Stimulated activated naive B cell treated with anti-CD40 and anti-IgM and Interleukin-4, amounts not matched to agents 10 μg/mL and 1 μg/mL and 100 μg/mL, for 72 hours (primary cell): Measurements from ENCODE around the gene WDTC1.

Experiments used
- ATAC-seq, 2 donors: fragments of 150-1000 bp; cut with Tn5 transposase; replicated peaks; 2 replicates each; pipeline ENCODE4 v1.10.0; 2021; ENCODE audit warnings: moderate library complexity in 1 of 2
- DNase-seq: peaks from one replicate; pipeline ENCODE4 v3.0.0; 2021
- H3K27ac Mint-ChIP-seq: one replicate; pipeline ENCODE4 v1.8.0; 2022; ENCODE audit warnings: mild to moderate bottlenecking, mixed read lengths
- H3K27me3 Mint-ChIP-seq, 2 donors: one replicate each; pipeline ENCODE4 v1.8.0; 2022; ENCODE audit warnings: mixed read lengths in 2 of 2
- H3K36me3 Mint-ChIP-seq, 2 donors: one replicate each; pipeline ENCODE4 v1.8.0; 2022; ENCODE audit warnings: mixed read lengths in 2 of 2, mild to moderate bottlenecking in 1 of 2
- H3K4me1 Mint-ChIP-seq, 2 donors: one replicate each; pipeline ENCODE4 v1.8.0; 2022; ENCODE audit warnings: mixed read lengths in 2 of 2, mild to moderate bottlenecking in 1 of 2
- H3K4me3 Mint-ChIP-seq, 2 donors: one replicate each; pipeline ENCODE4 v1.8.0; 2022; ENCODE audit warnings: mild to moderate bottlenecking in 2 of 2, mixed read lengths in 2 of 2, moderate library complexity in 1 of 2
- H3K9me3 Mint-ChIP-seq, 2 donors: one replicate each; pipeline ENCODE4 v1.8.0; 2022; ENCODE audit warnings: mixed read lengths in 2 of 2, mild to moderate bottlenecking in 1 of 2

Gene WDTC1

DNA sequence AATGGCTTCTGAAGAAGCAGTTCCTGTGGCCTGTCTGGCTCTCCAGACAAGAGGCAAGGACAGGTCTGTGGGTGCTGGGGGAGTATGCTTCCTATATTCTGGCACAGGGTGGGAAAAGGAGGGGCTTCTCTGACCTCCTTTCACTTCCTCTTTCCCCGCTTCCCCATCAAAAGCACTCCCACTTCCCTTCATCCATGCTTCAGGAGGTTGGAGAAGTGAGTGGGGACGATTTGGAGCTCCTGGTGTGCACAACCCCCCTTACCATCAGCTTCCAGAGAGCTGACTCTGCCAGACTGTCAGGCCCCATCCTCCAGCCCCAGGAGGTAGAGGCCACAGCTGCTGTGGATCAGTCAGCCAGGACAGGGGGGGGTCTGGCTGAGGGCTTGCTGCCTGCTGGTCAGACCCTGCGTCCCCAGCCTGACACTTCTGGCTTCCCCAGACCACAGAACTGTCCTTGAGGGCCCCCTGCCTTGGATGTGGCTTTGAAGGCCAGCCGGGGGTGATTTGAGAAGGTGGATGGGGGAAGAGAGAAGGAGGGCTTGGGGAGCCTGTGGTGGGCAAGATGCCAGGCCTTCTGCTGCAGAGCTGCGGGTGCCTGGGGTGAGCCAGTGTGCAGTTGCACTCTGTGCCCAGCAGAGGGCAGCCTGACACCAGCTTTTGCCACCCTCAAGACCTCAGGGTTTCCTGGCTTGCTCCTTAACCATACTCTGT lies 66.1 kb downstream of the WDTC1 start:
- Mint-ChIP-seq H3K36me3 (peaks cover 5 to 49% of the 10 kb centered on the region in 2 donors), H3K4me3 (no peak overlapping the region), H3K4me1 (peaks cover 6 to 10% of the 10 kb centered on the region in 2 donors), H3K27me3 (no peaks in the 10 kb centered on the region), H3K27ac (no peak overlapping the region), H3K9me3 (no peaks in the 10 kb centered on the region)
- DNase-seq (peak; percentile 62), ATAC-seq (peak; percentile 91 to 92)

DNA sequence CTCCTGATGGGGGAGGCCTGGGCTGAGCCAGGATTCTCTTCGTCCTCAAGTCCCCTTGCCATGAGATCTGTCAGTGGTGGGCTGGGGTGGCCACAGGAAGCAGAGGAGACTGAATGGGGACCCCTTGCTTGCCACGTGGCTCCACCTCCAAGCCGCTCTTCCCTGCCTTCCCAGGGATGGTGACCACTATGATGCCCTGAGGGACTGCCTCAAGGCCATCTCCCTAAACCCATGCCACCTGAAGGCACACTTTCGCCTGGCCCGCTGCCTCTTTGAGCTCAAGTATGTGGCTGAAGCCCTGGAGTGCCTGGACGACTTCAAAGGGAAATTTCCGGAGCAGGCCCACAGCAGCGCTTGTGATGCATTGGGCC lies 66.6 kb downstream of the WDTC1 start:
- Mint-ChIP-seq H3K4me3 (no peak overlapping the region), H3K9me3 (no peaks in the 10 kb centered on the region), H3K36me3 (peaks cover 5 to 46% of the 10 kb centered on the region in 2 donors), H3K4me1 (peaks cover 6 to 10% of the 10 kb centered on the region in 2 donors), H3K27me3 (no peaks in the 10 kb centered on the region), H3K27ac (peak overlapping the region; percentile 37)
- DNase-seq = no peak
- no peak for ATAC-seq

DNA sequence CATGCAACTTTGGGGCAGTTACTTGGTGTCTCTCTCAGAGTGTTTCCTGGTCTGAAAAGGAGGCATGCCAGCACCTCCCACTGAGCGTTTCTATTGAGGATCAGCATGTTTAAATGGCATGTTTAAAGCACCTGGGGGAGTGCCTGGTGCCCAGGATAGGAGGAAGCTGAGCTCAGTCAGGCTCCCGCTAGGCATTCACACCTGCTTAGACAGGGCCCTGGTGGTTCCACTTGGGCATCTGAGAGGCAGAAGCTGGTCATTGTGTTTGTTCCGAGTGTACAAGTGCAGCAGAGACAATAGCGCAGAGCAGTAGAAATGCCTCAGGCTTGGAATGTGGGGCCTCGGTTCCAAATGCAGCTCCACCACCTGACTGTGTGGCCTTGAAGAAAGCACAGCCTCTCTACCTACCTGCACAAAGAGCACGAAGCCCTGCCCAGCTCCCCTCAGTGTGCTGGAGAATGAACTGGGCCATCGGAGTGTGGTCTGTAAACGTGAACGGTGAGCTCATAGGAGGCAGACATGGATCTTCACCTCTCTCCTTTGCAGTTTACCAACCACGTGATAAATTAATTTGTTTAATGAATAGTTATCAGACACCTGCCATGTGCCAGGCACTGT lies 67.3 kb downstream of the WDTC1 start:
- Mint-ChIP-seq H3K27me3 (no peaks in the 10 kb centered on the region), H3K9me3 (no peaks in the 10 kb centered on the region)
- no peak for ATAC-seq

DNA sequence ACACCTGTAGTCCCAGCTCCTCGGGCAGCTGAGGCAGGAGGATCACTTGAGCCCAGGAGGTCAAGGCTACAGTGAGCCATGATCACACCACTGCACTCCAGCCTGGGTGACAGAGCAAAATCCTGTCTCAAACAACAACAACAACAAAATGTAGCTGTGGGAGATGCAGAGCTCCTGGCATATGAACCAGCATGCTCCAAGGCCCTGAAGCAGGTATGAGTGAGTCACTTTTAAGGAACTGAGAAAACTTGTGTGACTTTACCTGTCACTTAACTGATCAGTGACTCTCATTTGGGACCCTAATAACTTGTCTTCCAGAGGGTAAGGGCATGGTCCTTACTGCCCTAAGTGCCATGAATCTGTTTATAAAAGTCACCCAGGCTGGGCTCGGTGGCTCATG lies 68.2 kb downstream of the WDTC1 start:
- Mint-ChIP-seq H3K4me1 (peaks cover 6 to 16% of the 10 kb centered on the region in 2 donors), H3K9me3 (no peaks in the 10 kb centered on the region), H3K36me3 (peaks cover 10 to 48% of the 10 kb centered on the region in 2 donors), H3K27me3 (no peaks in the 10 kb centered on the region), H3K4me3 (no peak overlapping the region), H3K27ac (no peak overlapping the region)
- no peak for ATAC-seq
- no peak for DNase-seq

More for the DNA sequence above, 67.3 kb downstream of the WDTC1 start:
- H3K4me1 Mint-ChIP-seq = peaks cover 6 to 10% of the 10 kb centered on the region in 2 donors
- peaks cover 7 to 46% of the 10 kb centered on the region in 2 donors for H3K36me3 Mint-ChIP-seq
- H3K27ac Mint-ChIP-seq = no peak overlapping the region
- no peak overlapping the region for H3K4me3 Mint-ChIP-seq
- DNase-seq = no peak

DNA sequence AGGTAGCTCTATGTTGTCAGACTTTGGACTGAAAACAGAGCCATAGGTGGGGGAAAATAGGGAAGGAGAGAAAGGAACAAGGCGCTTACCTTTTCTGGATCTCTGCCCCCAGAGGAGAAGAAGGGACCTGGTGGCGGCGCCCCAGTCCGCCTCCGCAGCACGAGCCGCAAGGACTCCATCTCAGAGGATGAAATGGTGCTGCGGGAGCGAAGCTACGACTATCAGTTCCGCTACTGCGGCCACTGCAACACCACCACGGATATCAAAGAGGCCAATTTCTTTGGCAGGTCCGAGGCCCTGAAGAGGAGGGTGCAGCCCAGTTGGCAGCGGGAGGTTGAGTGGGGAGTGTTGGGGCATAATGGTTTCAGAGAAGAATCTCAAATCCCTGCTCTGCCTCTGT lies 69.1 kb downstream of the WDTC1 start:
- Mint-ChIP-seq H3K27ac (no peak overlapping the region), H3K9me3 (no peaks in the 10 kb centered on the region), H3K36me3 (peaks cover 10 to 40% of the 10 kb centered on the region in 2 donors), H3K4me3 (no peak overlapping the region), H3K27me3 (no peaks in the 10 kb centered on the region), H3K4me1 (peaks cover 6 to 16% of the 10 kb centered on the region in 2 donors)
- no peak for ATAC-seq
- no peak for DNase-seq

DNA sequence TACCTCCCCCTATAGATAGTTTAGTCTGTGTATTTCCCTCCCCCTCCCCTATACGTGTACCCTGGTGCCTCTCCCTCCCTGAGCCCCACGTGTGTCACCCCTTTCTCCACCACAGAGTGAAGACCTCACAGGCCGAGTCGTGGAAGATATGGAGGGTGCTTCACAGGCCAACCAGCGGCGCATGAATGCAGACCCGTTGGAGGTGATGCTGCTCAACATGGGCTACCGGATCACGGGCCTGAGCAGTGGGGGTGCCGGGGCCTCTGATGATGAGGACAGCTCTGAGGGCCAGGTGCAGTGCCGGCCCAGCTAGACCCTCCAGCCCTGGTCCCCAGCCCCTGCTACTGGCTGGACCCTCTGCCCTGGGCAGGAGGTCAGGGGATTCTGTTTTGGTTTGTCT lies 71.6 kb downstream of the WDTC1 start:
- Mint-ChIP-seq H3K36me3 (peaks cover 11 to 25% of the 10 kb centered on the region in 2 donors), H3K27me3 (no peaks in the 10 kb centered on the region), H3K27ac (no peak overlapping the region), H3K4me3 (no peak overlapping the region), H3K4me1 (peaks cover 2 to 9% of the 10 kb centered on the region in 2 donors), H3K9me3 (no peaks in the 10 kb centered on the region)
- ATAC-seq (no peak), DNase-seq (no peak)

DNA sequence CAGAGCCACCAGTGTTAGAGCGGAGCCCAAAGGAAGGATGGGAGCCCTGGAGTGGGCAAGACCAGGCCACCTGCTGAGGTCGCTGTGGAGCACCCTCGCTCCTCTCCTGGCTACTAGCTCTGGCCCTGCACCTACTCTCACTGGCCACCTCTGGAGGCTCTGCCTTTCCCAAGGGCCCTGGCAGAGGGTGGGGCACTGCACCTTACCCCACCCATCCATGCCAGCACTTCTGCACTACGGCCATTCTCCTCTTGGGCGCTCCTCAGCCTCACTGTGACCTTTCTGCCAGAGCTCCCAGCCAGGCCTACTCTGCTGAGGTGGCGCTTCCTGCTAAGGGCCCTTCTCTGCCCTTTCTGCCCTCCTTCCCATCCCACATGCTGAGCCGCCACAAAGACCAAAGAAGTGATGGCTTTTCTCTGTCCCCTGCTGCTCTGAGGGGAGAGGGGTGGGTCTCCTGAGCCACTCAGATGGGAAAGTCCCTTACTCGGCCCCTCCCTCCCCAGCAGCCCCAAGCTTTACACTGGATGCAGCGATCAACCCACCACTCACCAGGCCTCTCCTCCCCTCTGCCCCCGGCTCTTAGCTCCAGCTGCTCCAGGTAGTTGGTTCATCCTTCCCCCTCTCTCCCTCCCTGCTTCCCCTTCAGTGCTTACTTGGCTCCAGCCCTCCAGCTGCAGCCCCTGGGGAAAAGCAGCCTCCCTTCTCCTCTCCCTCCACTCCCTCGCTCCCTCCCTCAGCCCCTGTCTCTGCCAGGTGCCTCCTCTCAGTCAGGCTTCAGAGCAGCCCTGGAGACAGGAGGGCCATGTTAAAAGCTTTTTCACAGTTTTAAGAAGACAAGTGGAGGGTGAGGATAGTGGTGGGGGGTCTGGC lies 72.7 kb downstream of the WDTC1 start:
- Mint-ChIP-seq H3K27me3 (no peaks in the 10 kb centered on the region), H3K36me3 (peaks cover 11 to 17% of the 10 kb centered on the region in 2 donors), H3K9me3 (no peaks in the 10 kb centered on the region), H3K4me3 (no peak overlapping the region), H3K27ac (peak overlapping the region; percentile 79), H3K4me1 (peaks cover 0 to 6% of the 10 kb centered on the region in 2 donors)
- ATAC-seq (no peak), DNase-seq (no peak)

DNA sequence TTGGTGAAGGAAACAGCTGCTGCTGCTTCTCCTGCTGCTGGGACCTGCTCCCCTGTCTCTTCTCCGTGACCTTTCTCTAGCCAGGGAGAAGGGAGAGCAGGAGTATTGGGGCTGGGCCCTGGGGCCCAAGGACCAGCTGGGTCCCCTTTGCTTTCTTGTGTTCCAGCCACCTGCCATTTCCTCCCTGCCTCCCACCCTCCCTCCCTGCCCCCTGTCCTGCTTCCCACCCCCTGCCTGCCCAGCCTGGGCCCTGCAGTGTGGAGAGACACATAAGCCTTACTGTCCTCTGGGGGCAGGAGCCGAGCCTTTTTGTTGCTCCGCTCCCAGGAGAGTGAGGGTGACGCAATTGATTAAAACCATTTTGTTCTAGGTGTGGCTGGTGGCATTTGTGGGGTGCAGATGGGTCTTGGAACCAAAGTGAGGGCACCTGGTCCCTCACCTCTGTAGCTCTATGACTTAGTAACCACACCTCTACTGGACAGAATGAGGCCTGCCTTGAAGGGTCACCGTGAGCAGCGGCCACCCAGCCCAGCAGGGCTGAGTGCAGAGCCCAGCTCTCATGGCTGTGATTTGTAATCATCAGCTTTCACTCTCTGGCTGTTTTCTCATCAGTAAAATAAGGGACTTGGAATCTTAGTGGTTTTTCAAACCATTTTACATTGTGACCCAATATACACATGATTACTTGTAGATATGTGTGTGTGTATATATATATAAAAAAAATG lies 73.6 kb downstream of the WDTC1 start:
- H3K9me3 Mint-ChIP-seq = no peaks in the 10 kb centered on the region
- ATAC-seq (no peak), DNase-seq (no peak)
- H3K36me3 Mint-ChIP-seq = peaks cover 11 to 15% of the 10 kb centered on the region in 2 donors
- H3K4me3 Mint-ChIP-seq = no peak overlapping the region
- H3K27me3 Mint-ChIP-seq = no peaks in the 10 kb centered on the region
- no peak overlapping the region for H3K27ac Mint-ChIP-seq
- peaks cover 0 to 6% of the 10 kb centered on the region in 2 donors for H3K4me1 Mint-ChIP-seq

DNA sequence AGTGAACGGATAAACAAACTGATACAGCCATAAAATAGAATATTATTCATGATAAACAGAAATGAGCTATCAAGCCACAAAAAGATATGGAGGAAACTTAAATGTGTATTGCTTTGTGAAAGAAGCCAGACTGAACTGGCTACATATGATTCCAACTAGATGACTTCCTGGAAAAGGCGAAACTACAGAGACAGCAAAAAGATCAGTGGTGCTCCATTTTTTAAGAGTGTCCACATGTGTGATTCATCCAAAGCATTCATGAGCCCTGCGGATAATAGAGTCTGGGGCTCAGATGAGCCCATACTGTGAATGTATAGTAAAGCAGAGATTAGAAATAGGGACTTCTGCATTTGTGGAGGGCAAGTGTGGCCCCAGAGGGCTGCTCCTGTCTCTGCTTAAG lies 79.7 kb downstream of the WDTC1 start:
- H3K9me3 Mint-ChIP-seq = no peaks in the 10 kb centered on the region
- H3K27ac Mint-ChIP-seq = no peak overlapping the region
- H3K4me3 Mint-ChIP-seq = no peak overlapping the region
- no peak for ATAC-seq
- no peak for DNase-seq
- no peaks in the 10 kb centered on the region for H3K27me3 Mint-ChIP-seq
- peaks cover 0 to 3% of the 10 kb centered on the region in 2 donors for H3K4me1 Mint-ChIP-seq
- peaks cover 0 to 4% of the 10 kb centered on the region in 2 donors for H3K36me3 Mint-ChIP-seq

DNA sequence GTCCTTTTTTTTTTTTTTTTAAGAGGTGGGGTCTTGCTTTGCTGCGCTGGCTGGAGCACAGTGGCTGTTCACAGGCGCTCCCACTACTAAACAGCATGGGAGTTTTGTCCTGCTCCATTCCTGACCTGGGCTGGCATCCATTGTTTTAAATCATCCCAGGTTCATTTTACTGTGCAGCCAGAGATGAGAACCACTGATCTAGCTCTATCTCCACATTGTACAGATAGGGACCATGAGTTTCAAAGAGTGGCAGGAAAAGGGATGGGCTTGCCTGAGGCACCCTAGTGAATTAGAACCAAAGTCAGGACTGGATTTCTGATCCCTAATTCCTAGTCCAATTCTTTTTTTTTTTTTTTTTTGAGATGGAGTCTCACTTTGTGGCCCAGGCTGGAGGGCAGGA lies 80.3 kb downstream of the WDTC1 start:
- Mint-ChIP-seq H3K27ac (no peak overlapping the region), H3K36me3 (peaks cover 0 to 4% of the 10 kb centered on the region in 2 donors), H3K4me1 (peaks cover 0 to 3% of the 10 kb centered on the region in 2 donors), H3K27me3 (no peaks in the 10 kb centered on the region), H3K4me3 (no peak overlapping the region), H3K9me3 (no peaks in the 10 kb centered on the region)
- ATAC-seq (no peak), DNase-seq (no peak)

DNA sequence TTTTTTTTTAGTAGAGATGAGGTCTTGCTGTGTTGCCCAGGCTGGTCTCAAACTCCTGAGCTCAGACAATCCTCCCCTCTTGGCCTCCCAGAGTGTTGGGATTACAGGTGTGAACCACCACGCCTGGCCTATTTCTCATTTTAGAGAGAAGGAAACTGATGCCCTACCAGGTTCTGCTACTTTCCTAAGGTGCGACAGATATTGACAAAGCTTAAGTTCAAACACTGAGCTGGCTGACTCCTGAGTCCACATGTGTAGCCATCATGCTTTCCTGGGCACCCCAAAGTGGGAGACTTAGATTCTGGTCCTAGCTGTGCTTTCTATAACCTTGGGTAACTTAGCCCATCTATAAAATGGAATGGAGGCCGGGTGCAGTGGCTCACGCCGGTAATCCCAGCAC lies 82.4 kb downstream of the WDTC1 start:
- H3K27ac Mint-ChIP-seq = no peak overlapping the region
- no peaks in the 10 kb centered on the region for H3K9me3 Mint-ChIP-seq
- H3K27me3 Mint-ChIP-seq = peaks cover 0 to 4% of the 10 kb centered on the region in 2 donors
- peaks cover 6 to 7% of the 10 kb centered on the region in 2 donors for H3K4me1 Mint-ChIP-seq
- ATAC-seq = no peak
- no peaks in the 10 kb centered on the region for H3K36me3 Mint-ChIP-seq
- no peak for DNase-seq
- no peak overlapping the region for H3K4me3 Mint-ChIP-seq

DNA sequence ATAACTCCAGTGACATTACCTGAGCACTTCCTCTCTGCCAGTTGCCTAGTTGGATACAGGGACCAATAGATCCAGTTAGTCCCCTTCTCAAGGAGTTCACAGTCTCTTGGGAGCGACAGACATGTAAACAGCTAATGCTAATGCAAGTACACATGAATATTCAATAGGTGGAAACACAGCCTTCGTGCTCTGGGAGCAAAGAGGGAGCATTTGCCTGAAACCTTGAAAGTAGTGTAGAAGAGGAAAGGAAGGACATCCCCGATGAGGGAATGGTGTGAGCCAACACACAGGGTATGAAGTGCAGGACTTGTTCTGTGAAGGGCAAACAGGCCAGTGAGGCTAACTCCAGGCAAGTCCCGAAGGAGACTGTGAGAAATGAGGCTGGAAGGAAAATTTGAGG lies 83.7 kb downstream of the WDTC1 start:
- peaks cover 0 to 4% of the 10 kb centered on the region in 2 donors for H3K27me3 Mint-ChIP-seq
- no peak overlapping the region for H3K4me3 Mint-ChIP-seq
- peak overlapping the region; percentile 14 for H3K27ac Mint-ChIP-seq
- H3K4me1 Mint-ChIP-seq = peaks cover 6 to 7% of the 10 kb centered on the region in 2 donors
- DNase-seq (no peak), ATAC-seq (no peak)
- H3K9me3 Mint-ChIP-seq = no peaks in the 10 kb centered on the region
- peaks cover 1 to 4% of the 10 kb centered on the region in 2 donors for H3K36me3 Mint-ChIP-seq

DNA sequence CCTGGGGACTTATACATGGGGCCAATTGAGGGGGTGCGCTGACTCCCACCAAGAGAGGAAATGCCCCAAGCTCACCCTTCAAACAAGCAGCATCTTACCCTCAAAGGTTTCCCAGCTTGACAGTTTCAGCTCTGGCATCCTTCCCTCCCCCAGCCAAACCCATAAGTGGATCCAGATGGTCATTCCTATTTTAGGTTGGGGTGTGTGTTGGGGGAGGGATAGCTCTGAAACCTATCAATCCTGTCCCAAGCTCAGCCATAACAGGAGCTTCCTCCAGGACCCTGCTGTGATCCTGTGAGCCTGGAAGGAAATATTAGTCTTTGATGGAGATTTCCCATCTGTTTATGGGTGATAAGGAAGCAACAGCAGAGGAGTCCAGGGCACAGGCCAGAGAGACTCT lies 84.2 kb downstream of the WDTC1 start:
- Mint-ChIP-seq H3K27me3 (peaks cover 0 to 4% of the 10 kb centered on the region in 2 donors), H3K9me3 (no peaks in the 10 kb centered on the region), H3K36me3 (peaks cover 1 to 4% of the 10 kb centered on the region in 2 donors), H3K4me3 (no peak overlapping the region), H3K4me1 (peaks cover 8% of the 10 kb centered on the region in 2 donors), H3K27ac (no peak overlapping the region)
- ATAC-seq = no peak
- DNase-seq = no peak
